Suppressor macrophage (primary cell): ENCODE data around the gene BCL11B.

ENCODE experiments used
- DNase-seq, 4 experiments: peaks; one replicate each; pipeline ENCODE4 v3.0.0-alpha.2; 2020 to 2022

The BCL11B gene

DNA sequence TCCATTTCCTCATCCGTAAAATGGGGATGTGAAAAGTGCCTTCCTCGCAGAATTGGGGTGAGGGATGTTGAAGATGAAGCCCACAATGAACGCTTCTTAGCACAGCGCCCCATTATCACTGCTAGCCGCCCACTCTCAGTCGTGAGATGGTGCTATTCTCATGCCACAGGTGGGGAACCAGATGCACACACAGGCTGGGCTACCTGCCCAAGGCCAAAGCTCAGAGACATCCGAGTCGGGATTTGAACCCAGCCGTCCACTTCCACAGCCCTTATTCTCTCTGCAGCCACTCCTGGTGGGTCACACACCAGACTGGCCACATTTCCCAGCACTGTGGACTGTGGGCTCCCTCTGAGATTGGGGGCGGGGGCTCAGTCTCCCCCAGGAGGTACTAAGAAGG lies 55.8 kb downstream of the BCL11B start:
- no peak for DNase-seq

DNA sequence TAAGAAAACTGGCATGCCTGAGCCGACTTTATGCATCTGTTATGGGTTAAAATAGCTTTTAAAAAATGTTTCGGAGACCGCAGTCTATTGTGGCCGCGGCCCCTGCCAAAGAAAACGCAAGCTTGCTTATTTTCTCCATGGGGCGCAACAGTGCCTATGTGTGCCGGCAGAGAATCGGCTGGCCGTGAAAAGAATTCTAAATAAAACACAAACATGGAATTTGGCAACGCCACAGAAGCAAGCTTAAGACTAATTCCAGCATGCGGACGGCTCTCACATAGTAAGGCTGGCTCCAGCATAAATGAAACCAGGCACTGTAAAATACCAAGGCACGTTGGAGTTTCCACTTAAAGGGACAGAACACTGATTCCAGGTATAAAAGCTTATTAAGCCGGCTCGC lies 56.7 kb downstream of the BCL11B start:
- no peak for DNase-seq

DNA sequence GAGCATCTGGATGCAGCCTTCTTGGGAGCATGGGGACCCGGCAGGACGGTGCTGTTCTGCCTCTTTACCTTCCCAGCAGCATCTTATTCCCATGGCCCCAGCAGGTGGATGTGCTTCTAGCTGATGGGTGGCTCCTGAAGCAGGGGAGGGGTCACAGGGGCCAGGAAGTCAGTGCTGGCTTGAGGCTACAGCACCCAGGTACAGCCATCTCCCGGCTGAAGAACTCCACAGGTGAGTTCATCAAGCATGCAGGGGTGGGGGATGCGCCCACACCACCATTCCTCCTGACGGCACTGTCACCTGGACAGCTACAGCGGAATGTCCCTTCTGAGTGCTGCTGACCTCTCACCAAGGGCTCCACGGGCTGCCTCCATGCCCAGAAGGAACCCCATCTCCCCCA lies 57.3 kb downstream of the BCL11B start:
- no peak for DNase-seq

DNA sequence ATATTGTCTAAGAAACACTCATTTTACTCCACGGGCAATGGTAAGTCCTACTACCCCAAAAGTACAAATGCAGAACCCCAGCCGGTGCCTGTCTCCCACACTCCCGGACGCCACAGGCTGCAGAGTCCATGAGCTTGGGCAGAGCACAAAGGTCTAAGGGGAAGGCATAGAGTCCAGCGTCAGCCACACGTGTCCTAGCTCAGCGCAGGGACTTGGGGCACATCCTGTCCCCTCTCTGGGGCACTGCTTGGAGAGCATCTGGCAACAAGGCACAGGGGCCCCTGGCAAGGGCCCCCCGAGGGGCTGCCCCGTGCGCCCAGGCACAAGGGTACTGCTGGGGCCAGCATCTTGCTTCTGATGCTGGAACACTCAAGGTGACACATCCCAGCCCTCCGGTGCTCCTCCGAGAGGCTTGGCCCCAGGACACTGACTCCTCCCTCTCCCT lies 58.4 kb downstream of the BCL11B start:
- no peak for DNase-seq

DNA sequence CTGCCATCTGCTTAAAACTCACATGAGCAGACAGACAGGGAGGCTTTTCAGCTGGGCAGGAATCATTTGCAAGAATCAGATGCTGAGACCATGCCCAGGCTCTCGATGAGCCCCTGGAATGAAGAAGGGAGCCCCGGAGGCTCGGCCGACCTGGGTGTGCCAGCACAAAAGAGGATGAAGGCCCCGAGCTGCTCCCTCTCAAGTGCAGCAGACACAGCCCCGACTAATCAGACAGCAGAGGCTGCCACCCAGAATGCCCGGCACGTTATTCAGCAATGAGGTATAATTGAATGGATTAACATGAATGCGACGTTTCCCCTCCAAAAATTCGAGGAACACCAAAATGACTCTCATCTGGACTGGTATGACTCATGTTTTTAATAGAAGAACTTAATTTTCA lies 58.9 kb downstream of the BCL11B start:
- no peak for DNase-seq

DNA sequence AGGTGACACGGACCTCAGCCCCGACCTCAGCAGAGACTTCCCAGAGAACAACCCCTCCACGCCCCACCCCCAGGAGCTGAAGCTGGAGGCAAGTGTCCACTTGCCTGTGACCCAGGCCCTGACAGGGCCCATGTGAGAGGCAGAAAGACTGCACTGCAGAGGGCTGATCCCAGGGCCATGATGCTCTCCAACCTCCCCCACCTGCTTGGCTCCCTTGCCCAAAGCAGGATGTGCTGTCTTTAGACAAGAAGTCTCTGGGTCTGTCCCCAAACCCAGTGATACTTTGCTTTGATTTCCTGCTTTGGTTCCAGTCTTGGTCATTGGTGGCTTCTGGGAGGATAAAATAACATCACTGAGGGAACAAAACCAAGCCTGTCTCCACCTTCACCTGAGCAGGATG lies 59.4 kb downstream of the BCL11B start:
- no peak for DNase-seq

DNA sequence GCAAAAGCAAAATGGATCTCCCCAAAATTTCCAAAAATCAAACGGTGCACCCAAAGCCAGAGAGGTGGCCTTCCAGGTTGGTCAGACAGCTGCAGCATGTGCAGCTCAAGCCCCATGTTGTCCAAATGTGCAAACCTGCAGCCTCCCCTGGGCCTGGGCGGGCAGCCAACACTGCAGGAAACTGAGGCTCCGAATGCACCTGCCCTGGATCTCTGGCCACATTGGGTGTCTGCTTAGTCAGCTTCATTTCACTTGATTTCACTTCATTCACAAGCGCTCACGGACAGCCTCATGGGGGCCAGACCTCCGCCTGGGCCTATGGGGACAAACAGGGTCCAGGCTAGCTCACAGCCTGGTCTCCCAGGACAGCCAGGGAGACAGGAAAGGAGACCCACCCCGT lies 59.8 kb downstream of the BCL11B start:
- no peak for DNase-seq

DNA sequence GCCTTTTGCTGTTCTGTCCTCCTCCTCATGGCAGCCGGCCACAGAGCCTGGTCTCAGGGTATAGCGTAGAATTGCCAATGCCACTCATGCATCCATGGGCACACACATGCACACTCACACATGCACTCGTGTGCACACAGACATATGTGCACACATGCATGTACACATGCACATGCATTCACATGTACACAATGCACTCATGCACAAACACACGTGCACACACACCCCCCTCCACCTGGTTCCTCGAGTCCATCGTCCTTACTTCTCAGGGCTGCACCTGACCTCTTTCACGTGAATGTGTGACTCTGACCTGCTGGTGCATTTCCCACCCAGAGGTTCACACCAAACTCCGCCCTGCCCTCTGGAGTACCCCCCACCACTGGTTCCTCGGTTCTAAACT lies 60.6 kb downstream of the BCL11B start:
- no peak for DNase-seq

DNA sequence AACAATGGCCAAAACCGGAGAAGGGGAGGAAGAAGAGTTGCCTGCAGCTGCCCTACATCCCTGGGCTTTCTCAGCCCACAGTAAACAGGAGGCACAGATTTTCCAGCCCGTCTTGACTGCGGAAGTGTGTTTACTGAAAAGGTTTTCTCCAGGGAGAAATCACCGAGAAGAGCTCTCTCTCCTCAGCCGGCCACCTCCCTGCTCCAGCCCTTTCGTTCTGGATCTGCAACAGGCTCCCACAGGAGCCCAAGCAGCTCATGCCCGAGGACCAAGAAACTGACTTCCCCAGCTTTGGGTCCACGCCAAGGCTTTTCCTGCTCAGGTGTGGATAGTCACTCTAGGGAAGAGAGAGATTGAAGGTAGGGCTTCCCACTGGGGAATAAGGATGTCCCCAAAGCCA lies 61.7 kb downstream of the BCL11B start:
- DNase-seq: no peak

DNA sequence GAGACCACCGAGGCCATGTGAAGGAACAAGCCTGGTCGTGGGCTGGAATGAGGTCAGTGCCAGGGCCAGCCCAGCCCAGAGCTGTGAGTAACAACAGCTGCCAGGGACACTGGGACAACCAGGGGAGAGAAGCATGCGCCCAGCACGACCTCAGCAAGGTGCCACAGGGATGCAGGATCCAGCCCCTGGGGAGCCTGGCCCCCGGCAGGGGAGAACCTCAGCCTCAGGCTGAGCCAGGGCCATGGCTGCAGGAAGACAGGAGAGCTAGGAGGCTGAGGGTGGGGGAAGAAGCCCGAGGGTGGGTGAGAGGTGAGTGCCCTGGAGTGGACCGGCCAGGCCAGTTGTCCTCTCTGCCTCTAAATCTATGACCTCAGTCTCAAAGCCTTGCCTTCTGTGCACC lies 62.6 kb downstream of the BCL11B start:
- DNase-seq: no peak

DNA sequence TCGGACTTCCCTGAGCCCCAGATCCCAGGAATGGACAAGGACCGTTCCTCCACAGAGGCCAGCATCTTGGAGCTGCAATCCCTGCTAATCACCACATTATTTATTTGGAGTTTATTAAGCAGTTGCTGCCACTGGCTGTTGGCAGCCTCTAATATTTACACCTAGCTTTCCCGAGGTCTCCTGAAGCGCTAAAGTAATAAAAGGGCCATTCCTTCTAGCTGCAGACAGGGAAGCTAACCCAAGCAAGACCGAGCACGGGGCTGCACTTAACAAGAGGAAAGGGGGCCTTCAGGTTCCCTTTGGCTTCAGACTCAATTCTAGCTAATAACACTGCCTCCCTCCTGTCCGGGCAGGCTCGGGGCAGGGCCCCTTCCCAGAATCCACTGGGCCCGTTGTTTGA lies 63.7 kb downstream of the BCL11B start:
- DNase-seq: no peak

DNA sequence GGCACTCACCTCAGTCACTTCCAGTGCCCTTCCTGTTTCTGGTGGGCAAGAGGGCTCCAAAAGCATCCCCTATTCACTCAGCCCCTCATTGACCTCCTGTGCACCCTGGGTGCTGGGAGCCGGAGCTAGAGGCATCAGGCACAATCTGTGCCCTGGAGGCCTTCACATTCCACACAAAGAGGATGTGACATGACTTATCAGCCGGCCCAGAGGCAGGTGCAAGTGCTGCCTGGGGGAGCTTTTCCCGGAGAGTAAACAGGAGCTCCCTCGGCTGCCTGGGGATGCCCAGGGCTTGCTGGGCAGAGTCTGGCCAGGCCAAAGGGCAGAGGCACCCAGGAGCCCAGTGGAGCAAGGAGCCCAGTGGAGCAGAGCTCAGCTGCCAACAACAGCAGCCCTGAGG lies 64.5 kb downstream of the BCL11B start:
- DNase-seq: no peak

DNA sequence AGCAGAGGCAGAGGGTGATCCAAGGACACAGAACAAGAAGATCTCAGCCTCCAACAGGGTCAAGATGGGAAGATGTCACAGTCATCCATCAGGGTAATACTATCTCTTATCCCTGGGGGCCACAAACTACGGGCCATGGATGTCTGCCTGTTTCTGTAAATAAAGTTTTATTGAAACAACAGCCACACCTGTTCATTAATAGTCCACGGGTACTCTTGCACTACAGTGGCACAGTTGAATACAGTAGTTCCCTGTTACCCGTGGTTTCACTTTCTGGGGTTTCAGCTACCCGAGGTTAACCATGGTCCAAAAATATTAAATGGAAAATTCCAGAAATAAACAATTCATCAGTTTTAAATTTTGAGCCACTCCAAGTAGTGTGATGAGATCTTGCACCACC lies 65.9 kb downstream of the BCL11B start:
- no peak for DNase-seq

DNA sequence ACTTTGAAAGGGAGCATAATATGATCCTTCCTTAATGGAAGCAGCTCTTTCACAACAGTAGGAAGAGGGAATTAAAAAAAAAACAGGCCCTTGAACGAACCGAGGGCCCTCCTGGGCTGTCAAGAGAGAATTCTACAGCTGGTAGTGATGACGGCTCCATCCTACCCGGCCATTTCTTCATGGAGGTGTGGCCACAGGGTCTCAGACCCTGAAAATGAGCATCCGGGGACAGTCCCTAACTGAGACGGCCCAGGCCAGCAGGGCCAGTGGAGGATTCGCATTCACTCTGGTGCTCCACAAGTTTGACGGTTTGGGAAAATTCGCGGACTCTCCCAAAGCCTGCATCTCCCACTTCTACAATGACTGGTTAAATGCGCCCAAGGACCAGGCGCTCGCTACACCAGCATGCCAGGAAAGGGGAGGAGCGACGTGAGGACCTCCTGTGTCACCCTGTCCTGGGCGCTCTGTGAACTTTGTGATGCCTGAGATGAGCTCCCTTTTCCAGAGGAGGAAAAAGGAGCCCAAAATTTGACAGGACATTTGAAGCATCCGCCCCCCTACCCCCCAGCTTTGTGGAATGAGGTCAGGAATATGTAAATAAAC lies 66.8 kb downstream of the BCL11B start:
- DNase-seq: no peak

DNA sequence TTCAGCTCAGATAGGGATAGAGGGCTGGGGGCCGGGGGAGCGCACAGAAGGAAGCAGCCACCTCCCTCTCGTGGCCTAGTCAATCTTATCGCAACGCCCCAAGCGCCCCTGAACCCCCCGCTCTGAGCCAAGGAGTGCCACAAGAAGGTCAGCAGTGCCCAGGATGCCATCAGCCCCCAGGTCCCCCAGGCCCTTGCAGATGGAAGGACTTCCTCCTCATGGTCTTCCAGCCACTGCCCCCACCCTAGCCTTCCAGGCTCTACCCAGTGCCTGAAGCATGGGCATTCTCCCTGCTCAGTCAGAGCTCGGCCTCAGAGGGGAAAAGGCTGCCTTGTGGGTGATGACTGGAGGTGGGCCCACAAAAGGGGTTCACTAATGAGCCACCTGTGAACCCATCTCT lies 68.2 kb downstream of the BCL11B start:
- no peak for DNase-seq

DNA sequence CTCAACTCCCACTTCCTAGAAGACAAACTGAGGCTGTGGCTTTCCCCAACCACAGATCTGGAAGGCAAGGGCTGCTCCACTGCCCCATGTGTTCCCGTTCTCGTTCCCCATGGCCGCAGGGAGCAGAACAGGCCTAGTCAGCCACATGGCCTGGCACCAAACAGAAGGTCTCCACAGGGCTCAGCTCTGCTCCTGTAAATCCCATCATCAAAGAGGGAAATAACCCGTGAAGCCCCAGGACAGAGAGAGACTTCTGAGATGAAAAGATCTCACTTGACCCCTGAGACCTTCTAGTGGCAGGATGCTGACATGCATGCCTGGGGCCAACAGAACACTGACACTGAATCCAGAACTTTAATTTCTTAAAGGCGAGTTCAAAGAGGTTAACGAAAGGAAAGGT lies 68.9 kb downstream of the BCL11B start:
- no peak for DNase-seq

DNA sequence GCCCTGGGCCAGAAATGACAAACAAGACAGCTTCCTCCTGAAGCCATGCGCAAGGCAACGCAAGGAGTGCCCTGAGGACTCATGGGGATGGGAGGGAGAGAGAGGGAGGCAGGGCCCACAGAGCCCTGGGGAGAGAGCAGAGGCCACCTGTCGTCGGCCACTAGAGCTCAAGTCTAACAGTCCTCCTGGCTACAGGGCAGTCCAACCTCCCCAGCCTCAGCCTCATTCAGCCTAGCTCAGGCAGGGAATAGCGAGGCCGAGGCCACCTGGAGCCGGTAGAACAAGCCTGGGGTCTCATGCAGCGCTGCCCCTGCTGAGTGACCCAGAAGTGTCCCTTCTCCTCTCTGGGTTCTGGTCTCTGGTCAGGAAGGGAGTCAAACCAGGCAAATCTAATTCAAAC lies 69.5 kb downstream of the BCL11B start:
- DNase-seq: no peak

DNA sequence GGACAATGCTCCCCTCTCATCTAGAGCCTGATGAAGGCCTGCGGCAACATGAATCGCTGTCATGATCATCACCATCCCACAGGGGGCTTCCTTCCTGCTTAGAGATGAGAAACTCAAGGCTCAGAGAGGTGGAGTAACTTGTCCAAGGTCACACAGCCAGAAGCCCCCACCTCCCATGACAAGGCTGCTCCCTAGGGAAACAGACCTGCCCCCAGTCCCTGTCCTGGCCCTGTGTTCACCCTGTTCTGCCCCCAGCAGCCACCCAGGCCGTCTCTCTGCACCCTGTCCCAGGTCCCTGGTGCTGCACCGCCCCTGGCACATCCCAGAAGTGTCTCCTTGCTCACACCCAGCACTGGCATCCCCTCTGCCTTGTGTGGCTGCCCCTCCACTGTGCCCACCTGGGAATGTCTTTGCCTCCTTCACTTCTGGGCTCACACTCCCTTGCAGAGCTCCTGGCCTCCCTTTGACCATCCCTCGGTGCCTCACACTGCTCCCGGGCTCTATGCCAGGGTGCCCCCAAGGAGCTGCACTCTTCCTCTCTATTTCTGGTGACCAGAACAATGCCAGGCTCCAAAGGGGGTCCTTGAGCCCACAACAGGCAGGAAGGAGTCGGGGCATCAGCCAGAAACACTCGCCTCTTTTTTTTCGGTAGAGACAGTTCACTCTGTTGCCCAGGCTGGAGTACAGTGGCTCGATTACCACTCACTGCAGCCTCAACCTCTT lies 70.5 kb downstream of the BCL11B start:
- no peak for DNase-seq

DNA sequence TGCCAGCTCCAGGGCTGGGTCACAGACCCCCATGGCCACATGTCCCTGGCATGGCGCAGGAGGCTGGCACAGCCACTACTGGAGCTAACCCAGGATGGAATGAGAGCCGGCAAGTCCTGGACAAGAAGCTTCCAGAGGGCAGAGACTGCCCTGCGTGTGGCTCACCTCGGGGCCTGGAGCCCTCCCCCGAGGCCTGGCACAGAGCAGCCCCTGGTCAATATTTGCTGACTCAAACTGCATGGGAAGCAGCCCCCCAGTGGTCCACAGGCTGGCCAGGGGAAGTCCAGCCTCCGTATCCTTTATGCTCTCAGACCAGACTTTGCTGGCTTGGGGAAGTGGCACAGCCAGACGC lies 71.4 kb downstream of the BCL11B start:
- no peak for DNase-seq

DNA sequence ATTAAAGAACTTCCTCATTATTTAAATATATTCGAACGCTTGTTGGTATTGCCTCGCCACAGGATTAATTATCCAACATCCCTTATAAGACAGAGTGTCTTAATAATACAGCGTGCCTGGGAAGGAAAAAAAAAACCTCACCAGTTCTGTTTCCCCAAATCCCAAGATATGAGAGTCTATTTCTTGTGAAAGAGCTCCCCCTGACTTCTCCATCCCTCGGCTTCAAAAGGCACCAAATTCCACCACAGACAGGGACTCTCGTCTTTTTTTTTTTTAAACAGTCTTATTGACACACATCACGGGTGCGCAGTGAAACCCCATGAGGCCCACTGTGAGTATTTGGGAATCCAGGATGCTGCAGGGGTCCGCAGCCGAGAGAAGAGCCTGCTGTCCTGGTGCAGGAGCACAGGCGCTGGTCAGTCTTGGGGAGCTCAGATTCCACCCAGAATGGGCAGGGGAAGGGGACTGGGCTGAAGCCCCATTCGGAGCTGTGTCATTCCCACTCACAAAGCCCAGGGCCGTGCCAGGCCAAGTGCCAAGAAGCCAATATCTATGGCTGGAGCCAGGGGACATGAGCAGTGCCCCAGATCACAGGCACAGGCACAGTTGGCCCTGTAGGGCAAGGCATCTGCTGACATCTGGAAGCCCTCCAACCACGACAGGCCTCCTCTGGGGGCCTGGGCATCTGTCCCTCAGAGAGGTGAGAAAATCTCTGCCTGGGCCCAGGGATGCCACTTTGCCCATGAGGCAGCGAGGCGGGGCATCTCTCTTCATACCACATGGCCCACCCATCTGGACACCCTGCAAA lies 71.9 kb downstream of the BCL11B start:
- peak in 3 of 4 experiments; percentile 13 to 34 (median 15) for DNase-seq

DNA sequence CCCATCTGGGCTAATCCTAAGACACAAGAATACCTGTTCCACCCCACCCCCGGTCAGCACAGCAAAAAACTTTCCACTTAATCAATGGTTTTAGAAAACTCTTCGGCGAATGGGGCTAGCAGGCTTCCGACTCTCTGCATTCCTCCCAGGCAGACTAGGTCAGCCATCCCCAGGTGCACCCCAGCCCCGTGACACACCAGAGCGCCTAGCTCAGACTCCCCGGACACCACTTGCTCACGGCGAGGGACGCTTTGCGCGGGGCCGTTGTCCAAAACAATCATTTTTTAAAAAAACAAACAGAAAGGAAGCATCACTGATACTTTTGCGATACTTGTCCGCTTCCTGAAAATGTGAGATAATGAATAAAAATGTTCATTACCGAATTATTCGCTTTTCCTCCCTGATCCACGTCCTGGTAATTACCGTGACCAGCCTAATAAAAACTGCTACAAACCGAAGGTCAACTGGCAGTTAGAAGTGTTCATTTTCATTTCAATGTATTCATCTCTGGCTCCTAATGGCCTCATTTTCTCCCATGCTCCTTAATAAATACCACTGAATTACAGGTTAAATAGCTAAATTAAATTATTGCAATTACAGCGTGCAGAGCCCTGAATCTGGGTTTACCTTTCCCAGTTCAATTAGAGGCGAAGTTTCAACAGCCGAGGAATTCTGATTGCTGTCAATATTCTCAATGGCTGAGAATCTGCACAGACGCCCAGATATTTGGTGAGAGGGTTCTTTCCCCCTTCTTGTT lies 73.1 kb downstream of the BCL11B start:
- no peak for DNase-seq

DNA sequence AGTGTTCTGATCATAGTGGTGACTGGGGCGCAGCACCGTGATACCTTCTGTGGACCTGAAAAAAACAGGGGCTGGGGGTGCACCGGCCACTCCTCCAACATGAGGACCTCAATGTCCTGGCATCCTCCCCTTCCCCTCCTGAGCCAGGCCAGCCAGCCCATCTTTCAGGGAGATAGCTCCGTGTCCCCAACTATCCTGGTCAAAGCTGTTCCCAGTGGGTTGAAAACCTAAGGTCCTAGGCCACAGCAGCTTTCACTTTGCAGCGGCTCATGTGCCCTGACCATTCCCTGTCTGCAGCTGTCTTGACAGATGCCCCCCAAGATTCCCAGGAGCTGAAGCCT lies 75.7 kb downstream of the BCL11B start:
- DNase-seq: no peak

DNA sequence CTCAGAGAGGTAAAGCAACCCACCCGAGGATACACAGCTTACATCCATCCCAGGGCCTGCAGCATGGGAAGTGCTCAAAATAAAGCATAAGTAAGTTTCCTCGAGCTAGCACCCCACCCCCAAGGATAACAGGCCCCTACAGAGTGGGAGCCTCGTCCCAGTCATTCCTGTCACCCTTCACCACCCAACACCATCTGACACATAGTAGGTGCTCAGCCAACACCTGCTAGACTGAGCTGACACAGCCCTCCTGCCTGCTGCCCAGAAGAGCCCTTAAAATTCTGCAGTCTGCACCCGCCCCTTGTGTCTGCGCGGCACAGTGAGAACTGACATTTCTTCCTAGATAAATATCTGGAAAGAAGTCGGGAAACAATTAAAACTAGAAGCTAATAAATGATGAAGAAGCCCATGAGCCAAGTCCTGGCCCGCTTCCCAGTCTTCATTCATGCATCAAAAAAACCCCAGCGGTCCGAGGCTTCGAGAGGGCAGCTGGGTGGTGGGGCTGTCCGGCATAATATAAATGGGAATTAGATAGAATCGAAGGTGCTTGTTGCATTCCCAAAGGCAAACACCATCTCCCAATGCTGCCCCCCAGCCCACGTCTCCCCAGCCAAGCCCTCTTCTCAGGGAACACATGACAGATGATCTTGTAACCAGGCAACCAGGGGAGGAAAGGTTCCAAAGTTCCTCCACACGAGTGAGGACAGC lies 76.2 kb downstream of the BCL11B start:
- no peak for DNase-seq
